ENCODE results near the gene YPEL3.
"Not testable (repeated sequence)": the region's sequence is repeated elsewhere in the genome, so short reads cannot be mapped to it uniquely, and the experiment has no call there.

The YPEL3 gene

DNA sequence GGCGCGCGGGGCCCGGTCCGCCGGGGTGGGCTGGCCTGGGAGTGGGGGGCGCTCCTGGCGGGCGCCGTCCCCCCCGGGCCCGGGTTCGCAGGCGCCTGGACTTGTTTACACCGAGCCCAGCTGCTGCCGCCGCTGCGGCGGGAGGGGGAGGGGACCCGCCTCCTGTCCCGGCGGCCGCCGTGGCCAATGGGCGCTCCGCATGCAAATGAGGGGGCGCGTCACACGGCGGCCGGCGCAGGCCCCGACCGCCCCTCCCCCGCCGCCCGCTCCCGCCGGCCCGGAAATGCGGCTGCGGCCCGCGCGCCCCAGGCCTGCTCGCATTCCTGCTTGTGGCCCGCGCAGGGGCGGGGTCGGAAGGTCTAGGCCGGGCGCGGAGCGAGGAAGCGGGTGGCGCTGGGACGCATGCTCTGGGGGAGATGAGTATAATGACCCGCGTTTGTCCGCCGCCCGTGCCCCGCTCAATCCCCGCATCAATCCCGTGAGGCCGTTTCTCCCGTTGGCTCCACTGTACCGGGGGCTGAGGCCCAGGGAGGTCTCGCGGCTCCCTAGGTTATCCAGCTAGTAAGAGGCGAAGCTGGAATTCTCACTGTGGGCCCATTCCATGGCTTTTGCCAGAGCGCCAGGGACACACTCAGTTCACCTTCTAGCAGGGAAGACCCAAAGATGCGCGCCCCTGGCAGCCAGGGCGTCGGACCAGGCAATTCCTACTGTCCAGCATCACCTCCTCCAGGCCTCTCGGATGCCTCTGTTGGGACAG lies at the start of gene YPEL3:
Gene YPEL3, minus strand, starts transcription at position 109 of the 757 bp plus-strand sequence. CDS start 731 bp downstream, outside the sequence.
- peak; percentile 86 for DNase-seq

GRCh38 chr16:30145657-30146056 lies 49.6 kb upstream of the YPEL3 start:
- no peak for DNase-seq

DNA sequence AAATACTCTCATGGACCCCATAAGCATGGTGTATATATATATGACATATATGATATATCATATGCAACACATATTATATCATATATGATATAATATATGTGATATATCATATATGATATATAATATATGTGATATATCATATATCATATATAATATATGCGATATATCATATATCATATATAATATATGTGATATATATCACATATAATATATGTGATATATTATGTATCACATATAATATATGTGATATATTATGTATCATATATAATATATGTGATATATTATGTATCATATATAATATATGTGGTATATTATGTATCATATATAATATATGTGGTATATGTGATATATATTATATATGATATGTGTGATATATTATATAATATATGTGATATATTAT lies 48.9 kb upstream of the YPEL3 start:
- DNase-seq, result no peak

- no peak for DNase-seq
Observed at GRCh38 chr16:30144017-30144416, 48.0 kb upstream of the YPEL3 start.

- DNase-seq, result no peak
Observed at GRCh38 chr16:30143347-30143702, 47.3 kb upstream of the YPEL3 start.

DNA sequence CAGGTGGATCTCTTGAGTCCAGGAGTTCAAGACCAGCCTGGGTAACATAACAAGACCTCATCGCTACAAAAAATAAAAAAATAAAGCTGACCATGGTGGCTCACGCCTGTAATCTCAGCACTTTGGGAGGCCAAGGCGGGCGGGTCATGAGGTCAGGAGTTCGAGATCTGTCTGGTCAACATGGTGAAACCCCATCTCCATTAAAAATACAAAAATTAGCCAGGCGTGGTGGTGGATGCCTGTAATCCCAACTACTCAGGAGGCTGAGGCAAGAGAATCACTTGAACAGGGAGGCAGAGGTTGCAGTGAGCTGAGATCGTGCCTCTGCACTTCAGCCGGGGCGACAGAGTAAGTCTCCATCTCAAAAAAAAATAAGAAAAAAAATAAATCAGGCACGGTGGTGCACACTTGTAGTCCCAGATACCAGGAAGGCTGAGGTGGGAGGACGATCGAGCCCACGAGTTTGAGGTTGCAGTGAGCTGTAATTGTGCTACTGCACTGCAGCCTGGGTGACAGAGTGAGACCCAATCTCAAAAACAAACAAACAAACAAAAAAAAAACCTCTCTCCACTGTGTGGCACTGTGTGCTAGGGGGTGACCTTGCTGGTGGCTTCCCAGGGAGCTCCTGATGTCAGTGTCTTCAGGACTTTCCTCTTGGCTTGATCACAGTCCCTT lies 46.8 kb upstream of the YPEL3 start:
- DNase-seq, result peak; percentile 37

DNA sequence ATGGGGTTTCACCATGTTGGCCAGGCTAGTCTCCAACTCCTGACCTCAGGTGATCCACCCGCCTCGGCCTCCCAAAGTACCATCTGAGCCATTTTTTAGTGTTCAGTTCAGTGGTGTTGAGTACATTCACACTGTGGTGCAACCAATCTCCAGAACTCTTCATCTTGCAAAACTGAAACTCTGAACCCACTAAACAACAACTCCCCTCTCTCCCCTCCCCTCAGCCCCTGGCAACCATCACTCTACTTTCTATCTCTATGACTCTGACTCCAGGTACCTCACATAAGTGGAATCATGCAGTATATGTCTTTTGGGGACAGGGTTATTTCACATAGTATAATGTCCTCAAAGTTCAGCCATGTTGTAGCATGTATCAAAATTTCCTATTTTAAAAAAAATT lies 45.7 kb upstream of the YPEL3 start:
- DNase-seq, result no peak

GRCh38 chr16:30139583-30140481 lies 43.8 kb upstream of the YPEL3 start:
- peak; percentile 75 for DNase-seq

- DNase-seq, result no peak
Observed at GRCh38 chr16:30137897-30138296, 41.9 kb upstream of the YPEL3 start.

DNA sequence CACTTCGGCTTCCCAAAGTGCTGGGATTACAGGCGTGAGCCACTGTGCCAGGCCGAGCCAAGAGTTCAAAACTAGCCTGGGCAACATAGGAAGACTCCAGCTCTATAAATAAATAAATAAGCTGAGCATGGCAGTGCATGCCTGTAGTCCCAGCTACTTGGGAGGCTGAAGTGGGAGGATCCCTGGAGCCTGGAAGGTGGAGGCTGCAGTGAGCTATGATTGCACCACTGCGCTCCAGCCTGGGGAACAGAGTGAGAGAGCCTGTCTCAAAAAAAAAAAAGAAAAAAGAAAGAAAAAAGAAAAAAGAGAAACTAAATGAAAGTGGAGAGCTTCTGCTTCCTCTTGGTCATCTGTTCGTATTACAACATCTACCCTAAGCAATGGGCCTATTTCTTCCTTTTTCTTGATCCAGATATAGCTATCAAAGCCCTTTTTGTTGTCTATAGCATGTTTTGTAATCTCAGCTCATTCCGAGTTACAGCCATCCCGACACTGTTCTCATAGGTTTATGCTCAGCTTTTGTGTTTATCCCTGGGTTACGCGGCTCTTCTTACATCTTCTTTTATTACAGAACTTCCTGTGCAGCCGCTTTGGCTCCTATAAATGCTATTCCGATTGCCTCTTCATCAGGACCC lies 41.1 kb upstream of the YPEL3 start:
- no peak for DNase-seq

GRCh38 chr16:30132591-30132990 lies 36.6 kb upstream of the YPEL3 start:
- DNase-seq, result no peak

DNA sequence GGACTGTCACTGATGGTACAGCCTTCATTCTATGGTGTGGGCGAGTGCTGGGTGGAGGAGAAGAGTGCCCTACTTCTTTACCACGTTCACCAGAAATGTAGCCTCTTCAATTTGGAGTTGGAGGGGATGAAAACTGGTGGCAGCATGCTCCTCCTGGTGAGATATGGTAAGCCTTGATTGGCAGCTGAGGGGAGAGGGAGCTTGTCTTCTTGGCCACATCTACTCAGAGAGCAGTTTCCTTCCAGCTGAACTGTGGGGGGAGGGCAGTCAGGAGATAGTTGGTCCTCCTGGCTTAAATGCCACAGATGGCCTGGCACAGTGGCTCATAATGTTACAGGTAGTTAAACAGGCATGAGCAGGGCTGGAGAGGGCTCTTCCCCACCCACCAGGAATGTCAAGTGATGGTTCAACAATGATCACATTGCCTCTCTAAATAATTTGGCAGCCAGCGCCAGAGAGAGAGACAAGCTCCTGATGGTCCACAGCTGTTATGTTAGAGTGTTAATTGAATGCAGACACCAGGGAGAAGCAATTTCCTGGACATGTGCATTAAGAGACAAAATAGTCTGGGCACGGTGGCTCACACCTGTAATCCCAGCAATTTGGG lies 36.0 kb upstream of the YPEL3 start:
- DNase-seq, result peak; percentile 92

GRCh38 chr16:30127993-30128392 lies 32.0 kb upstream of the YPEL3 start:
- no peak for DNase-seq

- DNase-seq, result not testable (repeated sequence)
Observed at GRCh38 chr16:30125690-30126089, 29.7 kb upstream of the YPEL3 start.

DNA sequence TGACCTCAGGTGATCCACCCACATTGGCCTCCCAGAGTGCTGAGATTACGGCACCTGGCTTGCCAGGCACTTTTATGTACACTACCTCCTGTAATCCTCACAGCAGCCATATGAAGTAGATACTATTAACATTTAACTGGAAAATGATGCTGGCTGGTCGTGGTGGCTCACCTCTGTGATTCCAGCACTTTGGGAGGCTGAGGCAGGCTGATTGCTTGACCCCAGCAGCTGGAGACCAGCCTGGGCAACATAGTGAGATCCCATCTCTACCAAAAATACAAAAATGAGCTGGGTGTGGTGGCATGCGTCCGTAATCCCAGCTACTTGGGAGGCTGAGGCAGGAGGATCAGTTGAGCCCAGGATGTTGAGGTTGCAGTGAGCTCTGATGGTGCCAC lies 29.0 kb upstream of the YPEL3 start:
- DNase-seq, result no peak

- DNase-seq, result peak; percentile 62
Observed at GRCh38 chr16:30122604-30123160, 26.7 kb upstream of the YPEL3 start.

DNA sequence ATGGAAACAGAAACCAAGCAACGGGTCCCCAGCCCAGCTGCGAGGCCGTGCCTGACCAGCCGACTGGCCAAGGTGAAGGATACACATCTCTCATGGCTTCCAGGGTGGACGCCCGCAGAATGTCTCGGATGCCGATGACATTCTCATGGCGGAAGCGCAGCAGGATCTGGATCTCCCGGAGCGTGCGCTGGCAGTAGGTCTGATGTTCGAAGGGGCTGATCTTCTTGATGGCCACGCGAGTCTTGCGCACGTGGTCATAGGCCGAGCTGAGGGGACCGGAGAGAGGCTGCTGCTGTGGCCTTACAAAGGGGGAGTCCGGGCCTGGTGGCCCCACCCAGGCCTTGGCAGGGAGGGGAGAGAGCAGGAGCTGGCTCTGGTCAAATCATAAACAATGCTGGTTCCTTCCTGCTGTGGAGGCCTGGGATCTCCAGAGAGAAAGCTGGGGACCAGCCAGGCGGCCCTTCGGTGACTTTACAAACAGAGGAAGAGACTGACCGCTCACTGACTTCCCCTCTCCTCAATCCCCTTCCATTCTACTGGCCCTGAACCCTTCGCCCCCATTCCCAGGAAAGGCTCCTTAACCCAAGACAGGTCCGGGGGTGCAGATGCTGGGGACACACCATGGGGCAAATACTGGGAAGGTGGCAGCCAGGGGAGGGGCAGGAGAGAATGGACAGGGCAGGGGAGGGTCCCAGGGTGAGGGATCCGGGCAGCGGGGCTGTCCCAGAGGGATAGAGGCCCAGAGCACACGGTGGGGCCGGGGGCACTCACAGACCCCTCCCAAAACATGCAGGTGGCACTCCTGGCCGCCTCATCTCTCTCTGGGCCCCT lies 25.9 kb upstream of the YPEL3 start:
- no peak for DNase-seq

GRCh38 chr16:30120340-30121105 lies 24.5 kb upstream of the YPEL3 start:
- DNase-seq, result no peak

DNA sequence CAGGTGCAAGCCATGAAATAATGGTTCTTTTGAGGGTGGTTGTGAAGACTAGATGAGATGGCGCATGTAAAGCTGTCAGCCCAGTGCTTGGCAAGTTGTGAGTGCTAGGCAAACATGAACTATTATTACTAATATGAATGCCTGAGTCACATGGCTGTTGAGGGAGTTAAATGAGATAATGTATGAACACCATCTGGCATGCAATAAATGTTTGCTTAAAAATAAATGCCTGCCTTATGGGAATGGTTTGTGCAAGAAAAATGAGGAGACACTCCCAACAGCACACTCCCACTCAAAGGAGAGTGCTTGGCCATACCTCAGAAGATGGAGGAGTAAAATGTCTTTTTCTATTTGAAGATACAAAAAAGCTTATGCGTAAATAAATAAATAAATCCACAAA lies 23.4 kb upstream of the YPEL3 start:
- no peak for DNase-seq

DNA sequence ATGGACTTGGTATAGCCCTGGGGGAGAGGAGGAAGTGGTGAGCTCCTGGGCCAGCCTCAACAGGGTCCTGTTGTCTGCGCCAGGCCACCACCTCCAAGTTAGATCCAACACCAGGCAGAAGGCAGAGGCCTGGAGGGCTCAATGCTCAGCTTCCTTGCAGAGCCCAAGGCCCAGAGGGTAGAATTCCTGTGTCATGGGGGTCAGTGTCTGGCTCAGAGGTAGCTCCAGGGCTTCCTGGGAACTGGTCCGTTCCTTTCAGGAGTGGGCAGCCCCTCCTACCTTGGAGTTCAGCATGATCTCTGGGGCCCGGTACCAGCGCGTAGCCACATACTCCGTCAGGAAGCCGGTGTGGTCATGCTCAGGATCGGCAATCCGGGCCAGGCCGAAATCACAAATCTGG lies 21.8 kb upstream of the YPEL3 start:
- no peak for DNase-seq

All from NCI-H345 (cell line).